Measurements from ENCODE around the gene RNF215.

DNA sequence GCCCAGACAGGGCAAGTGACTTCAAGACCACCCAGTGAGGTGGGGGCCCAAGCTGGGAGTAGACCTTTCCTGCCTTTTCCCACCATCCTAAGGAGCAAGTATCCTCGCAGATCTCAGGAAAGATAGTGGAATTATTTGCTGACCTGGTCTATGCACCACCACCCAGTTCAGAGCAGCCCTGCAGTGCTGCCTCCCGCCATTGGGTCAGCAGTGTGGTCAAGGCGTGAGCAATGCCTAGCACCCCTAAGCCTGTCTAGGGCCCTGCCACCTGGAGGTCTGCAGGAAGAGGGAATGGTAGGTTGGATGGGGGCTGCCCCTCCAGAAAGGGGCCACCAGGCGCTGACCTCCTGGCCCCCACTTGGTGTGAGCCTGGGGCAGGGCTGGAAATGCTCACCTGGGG lies 44.9 kb upstream of the RNF215 start:
- TF ChIP-seq, protein P1, sequence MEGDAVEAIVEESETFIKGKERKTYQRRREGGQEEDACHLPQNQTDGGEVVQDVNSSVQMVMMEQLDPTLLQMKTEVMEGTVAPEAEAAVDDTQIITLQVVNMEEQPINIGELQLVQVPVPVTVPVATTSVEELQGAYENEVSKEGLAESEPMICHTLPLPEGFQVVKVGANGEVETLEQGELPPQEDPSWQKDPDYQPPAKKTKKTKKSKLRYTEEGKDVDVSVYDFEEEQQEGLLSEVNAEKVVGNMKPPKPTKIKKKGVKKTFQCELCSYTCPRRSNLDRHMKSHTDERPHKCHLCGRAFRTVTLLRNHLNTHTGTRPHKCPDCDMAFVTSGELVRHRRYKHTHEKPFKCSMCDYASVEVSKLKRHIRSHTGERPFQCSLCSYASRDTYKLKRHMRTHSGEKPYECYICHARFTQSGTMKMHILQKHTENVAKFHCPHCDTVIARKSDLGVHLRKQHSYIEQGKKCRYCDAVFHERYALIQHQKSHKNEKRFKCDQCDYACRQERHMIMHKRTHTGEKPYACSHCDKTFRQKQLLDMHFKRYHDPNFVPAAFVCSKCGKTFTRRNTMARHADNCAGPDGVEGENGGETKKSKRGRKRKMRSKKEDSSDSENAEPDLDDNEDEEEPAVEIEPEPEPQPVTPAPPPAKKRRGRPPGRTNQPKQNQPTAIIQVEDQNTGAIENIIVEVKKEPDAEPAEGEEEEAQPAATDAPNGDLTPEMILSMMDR (IDR thresholded peaks at IDR 0.05) = no peak
- TF ChIP-seq EZH2 (IDR thresholded peaks at IDR 0.05) = no peak

Data from neural progenitor cell (in vitro differentiated cells).